GM18907 (cell line): Measurements from ENCODE around the gene PRADC1.
"Not testable (repeated sequence)": the region's sequence is repeated elsewhere in the genome, so short reads cannot be mapped to it uniquely, and the experiment has no call there.

Source experiments
- ATAC-seq: cut with Tn5 transposase; IDR thresholded peaks from one replicate; pipeline ENCODE4 v1.9.1; 2021; ENCODE audit warnings: mild to moderate bottlenecking, moderate library complexity; ENCODE audit not compliant: unreplicated experiment

PRADC1 gene

GRCh38 chr2:73233154-73233931 is at the start of gene PRADC1:
Gene PRADC1 (minus strand): TSS chr2:73233239. CDS start chr2:73233160, 79 bp downstream.
- ATAC-seq: peak; percentile 93

DNA sequence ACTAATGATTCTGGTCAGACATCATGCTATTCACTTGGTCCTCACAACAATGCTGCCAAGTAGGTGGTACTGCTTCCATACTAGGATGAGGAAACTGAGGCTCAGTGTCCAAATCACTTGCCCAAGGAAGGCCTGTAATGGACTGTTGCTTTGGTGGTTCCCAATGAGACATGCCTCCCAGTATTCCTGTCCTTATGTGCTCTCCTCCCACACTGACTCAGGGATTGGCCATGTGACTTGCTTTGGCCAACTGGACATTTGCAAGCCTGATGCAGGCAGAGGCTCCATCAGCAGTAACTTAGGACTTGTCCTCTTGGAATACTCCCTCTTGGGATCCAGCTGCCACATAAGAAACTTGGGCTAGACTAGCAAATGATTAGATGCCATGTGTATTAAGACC is 48.2 kb upstream of the PRADC1 start:
- ATAC-seq: no peak

DNA sequence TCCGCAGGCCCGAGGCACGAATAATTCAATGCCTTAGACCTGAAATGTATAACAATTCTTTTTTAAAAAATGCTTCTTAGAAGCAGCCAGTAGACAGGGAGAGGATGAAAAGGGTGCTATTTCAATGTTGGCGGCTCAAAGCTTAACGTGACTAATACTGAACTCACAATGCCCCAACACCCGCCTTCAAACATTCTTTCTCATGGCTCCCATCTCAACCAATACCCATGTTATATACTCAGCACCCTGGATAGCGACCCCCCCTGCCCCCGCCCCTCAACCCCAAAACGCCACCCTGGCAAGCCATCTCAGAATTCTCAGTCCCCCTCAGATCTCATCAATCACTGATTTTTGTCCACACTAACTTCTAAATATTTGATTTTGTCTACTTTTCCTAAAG is 46.8 kb upstream of the PRADC1 start:
- ATAC-seq: no peak

GRCh38 chr2:73272270-73272669 is 39.2 kb upstream of the PRADC1 start:
- ATAC-seq: no peak

- no peak for ATAC-seq
Observed at GRCh38 chr2:73269686-73270465, 36.8 kb upstream of the PRADC1 start.

- no peak for ATAC-seq
Observed at GRCh38 chr2:73268830-73269685, 36.0 kb upstream of the PRADC1 start.

- ATAC-seq: no peak
Observed at GRCh38 chr2:73268366-73268829, 35.4 kb upstream of the PRADC1 start.

- no peak for ATAC-seq
Observed at GRCh38 chr2:73267008-73267407, 34.0 kb upstream of the PRADC1 start.

- no peak for ATAC-seq
Observed at GRCh38 chr2:73266061-73266901, 33.2 kb upstream of the PRADC1 start.

GRCh38 chr2:73265298-73266060 is 32.4 kb upstream of the PRADC1 start:
- ATAC-seq: no peak

GRCh38 chr2:73264783-73265182 is 31.7 kb upstream of the PRADC1 start:
- no peak for ATAC-seq

DNA sequence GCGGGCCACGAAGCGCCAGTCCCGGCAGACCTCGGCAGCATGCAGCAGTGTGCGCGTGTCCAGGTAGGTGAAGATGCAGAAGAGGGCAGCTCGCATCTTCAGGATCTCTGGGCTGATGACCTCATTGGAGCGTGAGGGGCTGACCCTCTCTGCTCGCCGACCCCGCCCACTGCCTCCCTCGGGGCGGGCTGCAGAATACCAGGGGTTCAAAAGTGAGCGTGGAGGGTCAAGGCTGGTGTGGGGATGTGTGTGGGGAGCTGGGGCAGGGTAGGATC is 31.2 kb upstream of the PRADC1 start:
- ATAC-seq: no peak

- no peak for ATAC-seq
Observed at GRCh38 chr2:73263540-73264331, 30.7 kb upstream of the PRADC1 start.

DNA sequence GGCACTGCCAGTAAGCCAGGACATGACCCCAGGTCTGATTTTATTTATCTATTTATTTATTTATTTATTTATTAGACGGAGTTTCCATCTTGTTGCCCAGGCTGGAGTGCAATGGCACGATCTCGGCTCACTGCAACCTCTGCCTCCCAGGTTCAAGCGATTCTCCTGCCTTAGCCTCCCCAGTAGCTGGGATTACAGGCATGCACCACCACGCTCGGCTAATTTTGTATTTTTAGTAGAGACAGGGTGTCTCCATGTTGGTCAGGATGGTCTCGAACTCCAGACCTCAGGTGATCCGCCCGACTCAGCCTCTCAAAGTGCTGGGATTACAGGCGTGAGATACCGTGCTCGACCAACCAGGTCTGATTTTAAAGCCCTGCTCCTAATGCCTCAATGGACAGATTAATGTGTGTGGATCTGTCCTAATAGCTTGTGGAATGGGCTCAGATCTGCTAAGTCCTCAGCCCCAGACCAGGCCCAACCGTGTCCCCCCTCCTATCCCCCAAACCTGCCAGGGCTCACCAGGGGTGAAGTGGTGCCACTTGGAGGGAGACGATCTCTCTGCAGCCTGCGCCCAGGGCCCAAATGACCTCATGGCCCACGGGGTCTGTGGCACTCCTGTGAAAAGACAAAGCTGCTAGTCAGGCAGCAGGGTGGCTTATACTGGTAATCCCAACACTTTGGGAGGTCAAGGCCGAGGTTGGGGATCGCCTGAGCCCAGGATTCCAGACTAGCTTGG is 29.8 kb upstream of the PRADC1 start:
- not testable (repeated sequence) for ATAC-seq

DNA sequence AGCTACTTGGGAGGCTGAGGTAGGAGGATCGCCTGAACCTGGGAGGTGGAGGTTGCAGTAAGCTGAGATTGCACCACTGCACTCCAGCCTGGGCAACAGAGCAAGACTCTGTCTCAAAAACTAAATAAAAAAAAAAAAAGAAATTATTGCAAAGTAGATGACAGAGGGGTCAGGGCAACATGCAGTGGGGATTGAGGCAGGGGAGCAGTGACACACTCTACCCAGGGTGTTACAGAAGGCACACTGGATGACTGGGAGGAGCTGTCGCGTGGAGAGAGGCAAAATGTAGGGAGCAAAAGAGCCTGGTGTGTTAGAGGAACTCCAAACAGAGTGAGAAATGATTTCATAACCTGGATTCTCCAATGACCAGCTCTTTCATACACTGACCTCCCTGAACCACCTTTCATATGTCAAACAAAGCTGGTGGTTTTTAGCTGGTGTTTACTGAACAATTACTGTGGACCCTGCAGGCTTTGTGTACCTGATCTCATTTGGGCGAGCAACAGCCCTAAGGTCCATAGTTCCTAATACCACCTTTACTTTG is 29.1 kb upstream of the PRADC1 start:
- no peak for ATAC-seq

DNA sequence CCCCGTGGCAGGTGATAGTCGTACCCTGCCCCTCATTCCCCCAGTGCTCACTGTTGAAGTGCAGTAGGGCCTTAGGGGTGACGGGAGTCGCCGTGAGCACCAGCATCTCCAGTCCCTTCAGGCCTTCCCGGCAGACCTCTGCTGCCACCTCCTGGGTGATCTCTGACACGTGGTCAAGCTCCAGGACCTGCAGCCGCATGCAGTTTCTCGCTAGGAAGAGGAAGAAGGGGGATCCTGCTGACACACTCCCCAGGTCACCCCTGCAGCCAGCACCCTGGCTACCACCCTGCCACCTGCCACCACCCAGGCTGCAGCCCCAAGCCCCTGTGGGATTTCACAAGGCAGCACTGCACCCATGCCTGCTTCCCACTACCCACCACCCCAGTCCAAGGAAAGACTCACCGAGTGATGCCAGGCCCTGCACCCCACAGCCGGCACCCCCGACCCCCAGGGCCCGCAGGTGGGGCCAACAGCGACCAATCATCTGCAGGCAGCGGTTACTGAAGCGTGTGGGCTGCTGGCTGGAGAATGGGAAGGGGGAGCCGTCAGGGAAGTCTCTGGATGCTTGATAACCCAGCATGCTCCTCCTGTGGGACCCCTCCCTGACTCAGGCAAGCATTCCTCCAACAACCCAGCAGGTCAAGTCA is 27.4 kb upstream of the PRADC1 start:
- no peak for ATAC-seq

DNA sequence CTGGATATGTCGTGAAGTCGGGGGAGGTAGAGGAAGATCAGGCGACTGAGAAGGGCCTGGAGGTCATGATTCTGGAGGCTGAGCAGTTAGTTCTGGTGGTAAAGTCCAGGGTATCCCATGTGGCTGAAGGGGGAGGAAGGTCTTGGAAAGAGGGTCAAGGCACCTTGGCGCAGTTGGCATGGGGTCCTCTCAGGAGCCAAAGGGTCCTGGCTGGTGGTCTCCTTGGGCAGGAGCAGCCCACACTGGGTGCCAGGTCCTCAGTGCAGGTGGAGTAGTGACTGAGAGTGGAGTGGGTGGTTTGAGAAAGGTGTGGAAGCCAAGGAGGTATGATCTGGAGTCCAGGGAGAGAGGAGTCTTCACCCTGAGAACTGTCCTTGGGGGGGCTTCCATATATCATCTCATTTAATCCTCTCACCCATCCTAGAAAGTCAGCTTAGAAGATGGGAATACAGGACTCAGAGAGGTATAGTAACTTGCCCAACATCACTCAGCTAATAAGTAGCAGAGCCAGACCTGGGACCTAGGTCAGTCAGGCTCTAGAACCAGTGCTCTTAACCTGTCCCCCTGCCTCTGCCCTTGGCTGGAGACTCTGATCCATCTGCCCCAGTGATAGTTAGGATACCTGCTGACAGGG is 26.8 kb upstream of the PRADC1 start:
- ATAC-seq: no peak
